ENCODE results near the gene UBE4A.

Gene UBE4A

GRCh38 chr11:118311518-118311917, 47.9 kb upstream of the UBE4A start:
- H4K20me1 ChIP-seq (ENCODE audit: low read depth, low read length), result no peaks in the 10 kb centered on the region
- H3K27me3 ChIP-seq (ENCODE audit: low read length), result no peaks in the 10 kb centered on the region
- 0 out of 2 replicates have a peak, but pooled peaks cover 5% of the 10 kb centered on the region for H3F3A ChIP-seq (ENCODE audit: insufficient read depth)
- H3K4me3 ChIP-seq (ENCODE audit: insufficient read depth, low read length, poor library complexity, severe bottlenecking), result no peak overlapping the region
- H3K36me3 ChIP-seq (ENCODE audit: low read length), result no peaks in the 10 kb centered on the region
- no peak overlapping the region for H3K4me2 ChIP-seq (ENCODE audit: low read depth, low read length, poor library complexity, severe bottlenecking)
- no peaks in the 10 kb centered on the region for H3K9me3 ChIP-seq (ENCODE audit: insufficient read depth, low read length)
- no peak overlapping the region for H2AFZ ChIP-seq (ENCODE audit: low read depth, low read length, severe bottlenecking)
- no peaks in the 10 kb centered on the region for H3K9me2 ChIP-seq (replicated peaks; ENCODE audit: insufficient read depth, low read length)
- no peak overlapping the region for H3K9ac ChIP-seq (ENCODE audit: low read length)
- H3K27ac ChIP-seq (ENCODE audit: low read depth, low read length), result no peak overlapping the region
- no peak for TF ChIP-seq EZH2phosphoT487 (conservative IDR thresholded peaks at IDR 0.05; ENCODE audit: low read length)
- no peak for TF ChIP-seq CTCF (IDR thresholded peaks at IDR 0.05; ENCODE audit: insufficient read depth, low read length, poor library complexity, severe bottlenecking)
- H3K79me2 ChIP-seq (ENCODE audit: insufficient read depth, low read length), result no peaks in the 10 kb centered on the region

GRCh38 chr11:118312328-118312727, 47.1 kb upstream of the UBE4A start:
- Histone ChIP-seq H3K4me3 (ENCODE audit: insufficient read depth, low read length, poor library complexity, severe bottlenecking) (no peak overlapping the region), H4K20me1 (ENCODE audit: low read depth, low read length) (no peaks in the 10 kb centered on the region), H2AFZ (ENCODE audit: low read depth, low read length, severe bottlenecking) (no peak overlapping the region), H3K4me2 (ENCODE audit: low read depth, low read length, poor library complexity, severe bottlenecking) (no peak overlapping the region), H3K27me3 (ENCODE audit: low read length) (no peaks in the 10 kb centered on the region), H3K36me3 (ENCODE audit: low read length) (no peaks in the 10 kb centered on the region), H3K9me3 (ENCODE audit: insufficient read depth, low read length) (no peaks in the 10 kb centered on the region), H3K27ac (ENCODE audit: low read depth, low read length) (no peak overlapping the region), H3K79me2 (ENCODE audit: insufficient read depth, low read length) (no peaks in the 10 kb centered on the region), H3F3A (ENCODE audit: insufficient read depth) (0 out of 2 replicates have a peak, but pooled peaks cover 5% of the 10 kb centered on the region), H3K9ac (ENCODE audit: low read length) (no peak overlapping the region), H3K9me2 (replicated peaks; ENCODE audit: insufficient read depth, low read length) (no peaks in the 10 kb centered on the region)
- TF ChIP-seq CTCF (IDR thresholded peaks at IDR 0.05; ENCODE audit: insufficient read depth, low read length, poor library complexity, severe bottlenecking) (no peak), EZH2phosphoT487 (conservative IDR thresholded peaks at IDR 0.05; ENCODE audit: low read length) (no peak)

- Histone ChIP-seq H3K4me2 (ENCODE audit: low read depth, low read length, poor library complexity, severe bottlenecking) (no peak overlapping the region), H3F3A (ENCODE audit: insufficient read depth) (0 out of 2 replicates have a peak, but pooled peaks cover 5% of the 10 kb centered on the region), H3K9ac (ENCODE audit: low read length) (no peak overlapping the region)
These were observed 46.2 kb upstream of the UBE4A start for GRCh38 chr11:118313242-118313641.

More at GRCh38 chr11:118313242-118313641, 46.2 kb upstream of the UBE4A start:
- Histone ChIP-seq H3K9me2 (replicated peaks; ENCODE audit: insufficient read depth, low read length) (no peaks in the 10 kb centered on the region), H3K9me3 (ENCODE audit: insufficient read depth, low read length) (no peaks in the 10 kb centered on the region), H3K36me3 (ENCODE audit: low read length) (no peaks in the 10 kb centered on the region), H3K79me2 (ENCODE audit: insufficient read depth, low read length) (no peaks in the 10 kb centered on the region), H3K4me3 (ENCODE audit: insufficient read depth, low read length, poor library complexity, severe bottlenecking) (no peak overlapping the region), H3K27ac (ENCODE audit: low read depth, low read length) (no peak overlapping the region), H4K20me1 (ENCODE audit: low read depth, low read length) (no peaks in the 10 kb centered on the region), H3K27me3 (ENCODE audit: low read length) (no peaks in the 10 kb centered on the region), H2AFZ (ENCODE audit: low read depth, low read length, severe bottlenecking) (no peak overlapping the region)
- TF ChIP-seq EZH2phosphoT487 (conservative IDR thresholded peaks at IDR 0.05; ENCODE audit: low read length), result no peak
- TF ChIP-seq CTCF (IDR thresholded peaks at IDR 0.05; ENCODE audit: insufficient read depth, low read length, poor library complexity, severe bottlenecking), result no peak

Data from SU-DHL-6 (cell line).